H9 (cell line): ENCODE measurements around the gene FAM184A. TPM values are rescaled to one million over a fixed set of nuclear protein-coding genes. Genes with fewer than 3 reads are reported as not detected.

ENCODE experiments used
- DNase-seq: peaks from one replicate; pipeline ENCODE4 v3.0.0-alpha.2; 2017
- H2AFZ ChIP-seq: one replicate; pipeline ENCODE4 v1.6.1; 2013; ENCODE audit warnings: mild to moderate bottlenecking, low read length, control low read depth, moderate library complexity
- H2AK5ac ChIP-seq: 2 replicates; pipeline ENCODE4 v1.6.1; 2013; ENCODE audit warnings: low read length, control low read depth, mixed read lengths; ENCODE audit not compliant: insufficient read length
- H2BK120ac ChIP-seq: one replicate; pipeline ENCODE4 v1.6.1; 2013; ENCODE audit warnings: low read depth, mild to moderate bottlenecking, low read length, control low read depth, inconsistent platforms; ENCODE audit not compliant: poor library complexity, severe bottlenecking
- H2BK12ac ChIP-seq: 2 replicates; pipeline ENCODE4 v1.6.1; 2013; ENCODE audit warnings: low read length, control low read depth, mixed read lengths, low read depth; ENCODE audit not compliant: insufficient read length
- H2BK15ac ChIP-seq: 2 replicates; pipeline ENCODE4 v1.6.1; 2013; ENCODE audit warnings: low read depth, low read length, control low read depth
- H2BK20ac ChIP-seq: one replicate; pipeline ENCODE4 v1.6.1; 2013; ENCODE audit warnings: low read depth, mild to moderate bottlenecking, low read length, control low read depth, inconsistent platforms; ENCODE audit not compliant: poor library complexity, severe bottlenecking
- H2BK5ac ChIP-seq: 2 replicates; pipeline ENCODE4 v1.6.1; 2013; ENCODE audit warnings: low read length, control low read depth, mixed read lengths; ENCODE audit not compliant: insufficient read length
- H3K14ac ChIP-seq: 2 replicates; pipeline ENCODE4 v1.6.1; 2013; ENCODE audit warnings: low read length, control low read depth; ENCODE audit not compliant: insufficient read depth
- H3K18ac ChIP-seq: 2 replicates; pipeline ENCODE4 v1.6.1; 2013; ENCODE audit warnings: low read depth, mild to moderate bottlenecking, mixed read lengths, low read length, control low read depth; ENCODE audit not compliant: insufficient read length
- H3K23ac ChIP-seq: 2 replicates; pipeline ENCODE4 v1.6.1; 2013; ENCODE audit warnings: low read length, control low read depth, mixed read lengths, low read depth; ENCODE audit not compliant: insufficient read length
- H3K23me2 ChIP-seq: 2 replicates; pipeline ENCODE4 v1.6.1; 2013; ENCODE audit warnings: low read depth, mild to moderate bottlenecking, mixed read lengths, low read length, control low read depth; ENCODE audit not compliant: insufficient read length, poor library complexity, severe bottlenecking
- H3K27ac ChIP-seq: 2 replicates; pipeline ENCODE4 v1.5.1; 2013; ENCODE audit warnings: low read length, control low read depth, mixed read lengths, low read depth; ENCODE audit not compliant: insufficient read length
- H3K27me3 ChIP-seq: 2 replicates; pipeline ENCODE4 v1.6.1; 2013; ENCODE audit warnings: low read length, control low read depth, inconsistent platforms; ENCODE audit not compliant: insufficient read depth
- H3K4ac ChIP-seq: 2 replicates; pipeline ENCODE4 v1.6.1; 2013; ENCODE audit warnings: low read depth, mild to moderate bottlenecking, control low read depth, inconsistent platforms, low read length, moderate library complexity
- H3K4me1 ChIP-seq: 2 replicates; pipeline ENCODE4 v1.6.1; 2013; ENCODE audit warnings: low read length, control low read depth, inconsistent platforms; ENCODE audit not compliant: insufficient read depth
- H3K4me2 ChIP-seq: 2 replicates; pipeline ENCODE4 v1.6.1; 2013; ENCODE audit warnings: low read length, control low read depth, mixed read lengths; ENCODE audit not compliant: insufficient read length, insufficient read depth
- H3K56ac ChIP-seq: 2 replicates; pipeline ENCODE4 v1.6.1; 2013; ENCODE audit warnings: low read depth, mild to moderate bottlenecking, mixed read lengths, low read length, control low read depth; ENCODE audit not compliant: insufficient read length
- H3K79me1 ChIP-seq: 2 replicates; pipeline ENCODE4 v1.6.1; 2013; ENCODE audit warnings: low read depth, mild to moderate bottlenecking, moderate library complexity, low read length, control low read depth, inconsistent platforms; ENCODE audit not compliant: insufficient read depth, poor library complexity, severe bottlenecking
- H3K79me2 ChIP-seq: 2 replicates; pipeline ENCODE4 v1.6.1; 2013; ENCODE audit warnings: low read length, control low read depth, inconsistent platforms; ENCODE audit not compliant: insufficient read depth
- H3K9ac ChIP-seq: 2 replicates; pipeline ENCODE4 v1.6.1; 2013; ENCODE audit warnings: low read length, control low read depth, mixed read lengths; ENCODE audit not compliant: insufficient read length; ENCODE audit errors: extremely low read depth
- H3K9me3 ChIP-seq: one replicate; pipeline ENCODE4 v1.6.1; 2013; ENCODE audit warnings: low read depth, low read length, inconsistent platforms; ENCODE audit not compliant: control insufficient read depth
- H3T11ph ChIP-seq: one replicate; pipeline ENCODE4 v1.6.1; 2013; ENCODE audit warnings: mild to moderate bottlenecking, low read length, control low read depth, inconsistent platforms
- H4K20me1 ChIP-seq: one replicate; pipeline ENCODE4 v1.6.1; 2013; ENCODE audit not compliant: control insufficient read depth, insufficient read length, insufficient read depth
- H4K5ac ChIP-seq: 2 replicates; pipeline ENCODE4 v1.6.1; 2013; ENCODE audit warnings: low read depth, mild to moderate bottlenecking, mixed read lengths, low read length, control low read depth; ENCODE audit not compliant: insufficient read length
- H4K8ac ChIP-seq: replicated peaks from 2 replicates; pipeline ENCODE4 v1.6.1; 2013; ENCODE audit warnings: low read length, control low read depth, mixed read lengths, low read depth; ENCODE audit not compliant: insufficient read length
- H4K91ac ChIP-seq: 2 replicates; pipeline ENCODE4 v1.6.1; 2013; ENCODE audit warnings: low read depth, mild to moderate bottlenecking, moderate library complexity, mixed read lengths, low read length, control low read depth; ENCODE audit not compliant: insufficient read length
- H3K27ac Mint-ChIP-seq, 3 experiments: 2 replicates in 2 of 3; 3 replicates in 1 of 3; pipeline ENCODE4 v1.8.0; 2020 to 2021; ENCODE audit warnings: mixed read lengths in 3 of 3, mild to moderate bottlenecking in 1 of 3, moderate library complexity in 1 of 3
- H3K27me3 Mint-ChIP-seq: 2 replicates; pipeline ENCODE4 v1.8.0; 2021; ENCODE audit warnings: low read depth, mild to moderate bottlenecking, moderate library complexity, mixed read lengths
- H3K36me3 Mint-ChIP-seq, 3 experiments: 2 replicates in 2 of 3; 3 replicates in 1 of 3; pipeline ENCODE4 v1.8.0; 2020 to 2021; ENCODE audit warnings: low read depth in 3 of 3, mixed read lengths in 3 of 3; ENCODE audit not compliant: insufficient read depth in 1 of 3
- H3K4me1 Mint-ChIP-seq, 2 experiments: 2 replicates each; pipeline ENCODE4 v1.8.0; 2020; ENCODE audit warnings: mixed read lengths in 2 of 2
- H3K4me3 Mint-ChIP-seq, 2 experiments: 2 replicates in 1 of 2; 3 replicates in 1 of 2; pipeline ENCODE4 v1.8.0; 2020 to 2021; ENCODE audit warnings: mild to moderate bottlenecking in 2 of 2, mixed read lengths in 2 of 2, moderate library complexity in 1 of 2
- H3K9me3 Mint-ChIP-seq, 2 experiments: 2 replicates in 1 of 2; 3 replicates in 1 of 2; pipeline ENCODE4 v1.8.0; 2020; ENCODE audit warnings: mild to moderate bottlenecking in 2 of 2, mixed read lengths in 2 of 2, moderate library complexity in 1 of 2
- CTCF ChIP-seq: fragments of 200-600 bp; sonication (generic); conservative IDR thresholded peaks from 3 replicates; pipeline ENCODE4 v1.8.0; 2021; ENCODE audit warnings: antibody characterized with exemption, mild to moderate bottlenecking
- WGBS: extraction: QIAGEN DNeasy Blood & Tissue Kit; methylation state at CpG from one replicate; pipeline ENCODE4 v1.1.7; 2013; ENCODE audit warnings: missing lambda C conversion rate, low lambda C conversion rate, mixed read lengths; ENCODE audit not compliant: insufficient read length; ENCODE audit errors: extremely low coverage; 5-methylcytosine and 5-hydroxymethylcytosine counted together
- total RNA-seq: library from RNA; stranded (reverse); gene quantifications from 2 replicates; pipeline ENCODE4 v1.2.1, GENCODE V29; 2021

Gene FAM184A
- total RNA-seq, 1 experiment from 2014 or later, result 11.4 TPM

- H3K27me3 Mint-ChIP-seq, result no peaks in the 10 kb centered on the region
- H3T11ph ChIP-seq, result no peak overlapping the region
- H2BK15ac ChIP-seq, result no peak overlapping the region
- no peak overlapping the region for H3K4me2 ChIP-seq
- H3K4me3 Mint-ChIP-seq, result no peak overlapping the region
- no peaks in the 10 kb centered on the region for H3K9me3 ChIP-seq
- H3K9me3 Mint-ChIP-seq, result no peaks in the 10 kb centered on the region
- no peak overlapping the region for H3K27ac ChIP-seq
- no peaks in the 10 kb centered on the region for H3K79me2 ChIP-seq
- H3K4me1 ChIP-seq, result no peaks in the 10 kb centered on the region
- no peaks in the 10 kb centered on the region for H3K79me1 ChIP-seq
- no peak overlapping the region for H2BK120ac ChIP-seq
- no peak overlapping the region for H3K9ac ChIP-seq
- no peak overlapping the region for H3K18ac ChIP-seq
- H3K23me2 ChIP-seq, result no peaks in the 10 kb centered on the region
- no peaks in the 10 kb centered on the region for H4K20me1 ChIP-seq
- no peak overlapping the region for H3K23ac ChIP-seq
- H2BK12ac ChIP-seq, result no peak overlapping the region
- no peaks in the 10 kb centered on the region for H3K27me3 ChIP-seq
- H3K27ac Mint-ChIP-seq, result peak overlapping the region in 1 of 3 experiments; percentile 11; a peak in 1 of 7 replicates
- H3K14ac ChIP-seq, result no peak overlapping the region
- H2BK20ac ChIP-seq, result no peak overlapping the region
- no peak for DNase-seq
- H3K4ac ChIP-seq, result no peak overlapping the region
- H3K36me3 Mint-ChIP-seq, result peaks cover 0 to 2% (median 0%) of the 10 kb centered on the region in 3 experiments; a peak in 2 of 7 replicates
- H4K8ac ChIP-seq, result no peak overlapping the region
- no peak overlapping the region for H4K91ac ChIP-seq
- H2AK5ac ChIP-seq, result no peak overlapping the region
- no peak for TF ChIP-seq CTCF
- H2BK5ac ChIP-seq, result no peak overlapping the region
- H4K5ac ChIP-seq, result no peak overlapping the region
- no CpG with 5 or more reads among the region's 1 CpG for WGBS
- no peak overlapping the region for H3K56ac ChIP-seq
- H2AFZ ChIP-seq, result no peak overlapping the region
- H3K4me1 Mint-ChIP-seq, result no peaks in the 10 kb centered on the region
These were observed 92.2 kb downstream of the FAM184A start for GRCh38 chr6:118986312-118986711.
